PC-9 (cell line): ENCODE measurements around the gene LY6G5B. TPM values are rescaled to one million over a fixed set of nuclear protein-coding genes. Genes with fewer than 3 reads are reported as not detected.
A peak's percentile ranks its signal among the peaks of the same experiment; 100 is the strongest.

ENCODE experiments used
- BruUV-seq: library from RNA; stranded (reverse); fragments of 400-500 nt; replicated peaks from 2 replicates; lab custom pipeline; 2021; lab: Mats Ljungman, UMichigan
- CTCF ChIA-PET: fragments of 300-600 bp; sonication (Branson Sonifier 250); formaldehyde crosslinking; loops from one replicate; lab custom pipeline; 2022; ENCODE audit warnings: antibody characterized with exemption; lab: Charles Lee
- POLR2A ChIA-PET: fragments of 300-600 bp; sonication (Branson Sonifier 250); formaldehyde crosslinking; loops from one replicate; lab custom pipeline; 2022; ENCODE audit warnings: antibody characterized with exemption; ENCODE audit not compliant: unreplicated experiment; lab: Charles Lee
- DNase-seq, 2 experiments: peaks; one replicate each; pipeline versions ENCODE4 v3.0.0 to v3.0.0-alpha.2; 2015 to 2022; ENCODE audit warnings: mixed read lengths in 1 of 2
- H2AFZ ChIP-seq: fragments of 200-600 bp; sonication (generic); 2 replicates; pipeline ENCODE4 v1.8.1; 2017; ENCODE audit warnings: antibody characterized with exemption
- H3F3A ChIP-seq: fragments of 200-600 bp; sonication (generic); 2 replicates; pipeline ENCODE4 v1.8.1; 2017; ENCODE audit warnings: antibody characterized with exemption, mild to moderate bottlenecking, low read depth; ENCODE audit not compliant: insufficient read depth
- H3K27ac ChIP-seq: fragments of 200-600 bp; sonication (generic); 2 replicates; pipeline ENCODE4 v1.6.1; 2016; ENCODE audit warnings: mixed run types
- H3K27me3 ChIP-seq: fragments of 200-600 bp; sonication (generic); 2 replicates; pipeline ENCODE4 v1.6.1; 2016; ENCODE audit warnings: low read depth, mixed run types; ENCODE audit not compliant: insufficient read depth
- H3K36me3 ChIP-seq: fragments of 200-600 bp; sonication (generic); 2 replicates; pipeline ENCODE4 v1.6.1; 2016; ENCODE audit warnings: low read depth, mixed run types
- H3K4me1 ChIP-seq: fragments of 200-600 bp; sonication (generic); replicated peaks from 2 replicates; pipeline ENCODE4 v1.6.1; 2016; ENCODE audit warnings: mixed run types; ENCODE audit not compliant: insufficient read depth
- H3K4me2 ChIP-seq: fragments of 200-600 bp; sonication (generic); 2 replicates; pipeline ENCODE4 v1.6.1; 2017; ENCODE audit warnings: mixed run types
- H3K4me3 ChIP-seq: fragments of 200-600 bp; sonication (generic); 2 replicates; pipeline ENCODE4 v1.6.1; 2016; ENCODE audit warnings: mixed run types
- H3K79me2 ChIP-seq: fragments of 200-600 bp; sonication (generic); 2 replicates; pipeline ENCODE4 v1.6.1; 2017; ENCODE audit warnings: low read depth, mixed run types
- H3K9me2 ChIP-seq: fragments of 200-600 bp; sonication (generic); 2 replicates; pipeline ENCODE4 v1.8.1; 2017; ENCODE audit warnings: mild to moderate bottlenecking; ENCODE audit not compliant: insufficient read depth
- H3K9me3 ChIP-seq: fragments of 200-600 bp; sonication (generic); 2 replicates; pipeline ENCODE4 v1.8.1; 2016; ENCODE audit warnings: low read depth; ENCODE audit not compliant: insufficient read depth
- H4K20me1 ChIP-seq: fragments of 200-600 bp; sonication (generic); 2 replicates; pipeline ENCODE4 v1.8.1; 2017; ENCODE audit not compliant: insufficient read depth
- EZH2 ChIP-seq: fragments of 200-600 bp; sonication (generic); IDR thresholded peaks from 2 replicates; pipeline ENCODE4 v1.8.0; 2017; ENCODE audit warnings: antibody characterized with exemption, low read depth
- intact Hi-C: fragments of 100-400 bp; cut with micrococcal nuclease; formaldehyde crosslinking; loops from one replicate; pipeline ENCODE4 v1.10.0; 2022; ENCODE audit not compliant: unreplicated experiment
- total RNA-seq: library from RNA; stranded (reverse); gene quantifications from 2 replicates; pipeline ENCODE4 v1.2.3, GENCODE V29; 2021
- TF ChIP-seq, protein P1 (sequence below): fragments of 200-600 bp; sonication (generic); conservative IDR thresholded peaks from 2 replicates; pipeline ENCODE4 v1.6.1; 2017; ENCODE audit warnings: mixed run types, antibody characterized with exemption, mild to moderate bottlenecking, moderate library complexity

The LY6G5B gene
- total RNA-seq, 1 experiment from 2014 or later: 24.0 TPM

DNA sequence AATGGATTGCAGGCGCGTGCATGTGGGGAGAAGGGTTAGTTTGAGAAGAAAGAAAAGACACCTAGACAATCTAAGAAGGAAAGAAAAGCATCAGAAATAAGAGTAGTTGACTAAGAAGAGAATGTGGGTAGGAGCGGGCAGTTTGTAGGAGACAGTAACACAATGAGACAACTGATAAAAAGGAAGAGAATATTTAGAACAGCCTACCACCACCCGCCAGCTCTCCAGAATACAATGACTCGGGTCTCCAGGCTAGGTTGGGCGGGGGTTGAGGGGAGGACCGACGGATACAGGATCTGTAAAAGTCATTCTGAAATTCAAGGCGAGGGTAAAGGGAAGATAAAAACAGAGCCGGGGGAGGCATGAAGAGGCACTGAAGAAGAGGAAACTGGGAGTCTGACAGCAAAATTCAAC, 32.6 kb downstream of the LY6G5B start:
- no peaks in the 10 kb centered on the region for H3F3A ChIP-seq
- no peaks in the 10 kb centered on the region for H3K9me3 ChIP-seq
- ChIA-PET POLR2A (interaction anchor here (0.5 to 0.7 kb wide), 4 partner anchors 36 to 488 kb away, joined by 4 to 7 read pairs (median 4); partner anchors contain the start of genes HSPA1B and PBX2), CTCF (no interaction called here)
- H3K4me2 ChIP-seq: peak overlapping the region; percentile 97
- peaks cover 25% of the 10 kb centered on the region for H3K79me2 ChIP-seq
- peak overlapping the region; percentile 83 for H3K4me3 ChIP-seq
- intact Hi-C loops: loop anchor here (2.0 kb wide), 2 partner anchors 36 to 50 kb away; partner anchors contain the start of gene BAG6
- no TSS peak for BruUV-seq
- TF ChIP-seq, protein P1, sequence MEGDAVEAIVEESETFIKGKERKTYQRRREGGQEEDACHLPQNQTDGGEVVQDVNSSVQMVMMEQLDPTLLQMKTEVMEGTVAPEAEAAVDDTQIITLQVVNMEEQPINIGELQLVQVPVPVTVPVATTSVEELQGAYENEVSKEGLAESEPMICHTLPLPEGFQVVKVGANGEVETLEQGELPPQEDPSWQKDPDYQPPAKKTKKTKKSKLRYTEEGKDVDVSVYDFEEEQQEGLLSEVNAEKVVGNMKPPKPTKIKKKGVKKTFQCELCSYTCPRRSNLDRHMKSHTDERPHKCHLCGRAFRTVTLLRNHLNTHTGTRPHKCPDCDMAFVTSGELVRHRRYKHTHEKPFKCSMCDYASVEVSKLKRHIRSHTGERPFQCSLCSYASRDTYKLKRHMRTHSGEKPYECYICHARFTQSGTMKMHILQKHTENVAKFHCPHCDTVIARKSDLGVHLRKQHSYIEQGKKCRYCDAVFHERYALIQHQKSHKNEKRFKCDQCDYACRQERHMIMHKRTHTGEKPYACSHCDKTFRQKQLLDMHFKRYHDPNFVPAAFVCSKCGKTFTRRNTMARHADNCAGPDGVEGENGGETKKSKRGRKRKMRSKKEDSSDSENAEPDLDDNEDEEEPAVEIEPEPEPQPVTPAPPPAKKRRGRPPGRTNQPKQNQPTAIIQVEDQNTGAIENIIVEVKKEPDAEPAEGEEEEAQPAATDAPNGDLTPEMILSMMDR: no peak
- no peak for TF ChIP-seq EZH2
- H3K36me3 ChIP-seq: 0 out of 2 replicates have a peak, but pooled peaks cover 3% of the 10 kb centered on the region
- H2AFZ ChIP-seq: peak overlapping the region; percentile 88
- no peaks in the 10 kb centered on the region for H3K9me2 ChIP-seq
- H4K20me1 ChIP-seq: no peaks in the 10 kb centered on the region; the same call in 1 of the 2 replicates
- no peak for DNase-seq
- peaks cover 14% of the 10 kb centered on the region for H3K4me1 ChIP-seq
- H3K27ac ChIP-seq: peak overlapping the region; percentile 77
- H3K27me3 ChIP-seq: no peaks in the 10 kb centered on the region

DNA sequence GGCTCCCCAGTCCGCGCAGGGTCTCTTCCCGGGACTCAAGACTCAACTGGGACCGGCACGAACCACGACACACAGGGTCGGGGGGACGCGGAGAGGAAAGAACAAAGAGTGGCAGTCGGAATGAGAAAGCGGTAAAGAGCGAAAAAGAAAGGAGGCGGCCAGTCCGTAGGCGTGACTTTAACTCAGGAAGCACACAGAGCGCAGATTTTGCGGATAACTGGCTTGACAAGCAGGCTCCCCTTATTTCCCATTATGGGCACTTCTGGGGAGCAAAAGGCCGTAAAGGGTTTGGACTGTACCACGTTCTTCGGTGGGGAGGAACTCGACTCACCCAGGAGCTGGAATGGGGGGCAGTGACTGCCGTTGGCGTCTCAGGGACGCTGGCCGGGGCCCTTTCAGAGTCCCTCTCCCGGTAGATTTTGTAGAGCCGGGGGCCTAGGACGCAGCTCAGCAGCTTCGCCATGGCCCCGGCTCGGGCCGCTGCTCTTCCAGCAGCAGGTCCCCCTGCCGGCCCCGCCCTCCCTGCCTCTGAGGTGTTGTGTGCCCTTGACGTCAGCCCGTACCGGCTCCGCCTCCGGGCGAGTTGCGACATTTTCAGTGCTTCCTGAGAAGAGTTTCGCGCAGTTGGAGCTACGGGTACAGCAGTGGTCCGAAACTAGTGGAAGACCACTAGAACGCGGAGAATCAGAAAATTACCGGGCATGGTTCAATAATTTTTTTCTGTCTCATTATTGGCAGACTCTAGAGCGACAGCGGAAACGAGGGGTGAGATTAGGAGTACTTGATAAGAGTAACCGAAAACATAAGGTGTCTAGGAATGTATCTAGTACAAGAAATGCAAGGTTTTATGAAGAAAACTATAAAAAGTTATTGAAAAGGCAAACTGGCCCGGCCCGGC, 33.3 kb downstream of the LY6G5B start, which contains the start of gene ABHD16A:
Gene ABHD16A (minus strand): TSS at position 506 of the 898 bp plus-strand sequence. CDS start 43 bp downstream, at position 463.
- Histone ChIP-seq H3K4me1 (peaks cover 14% of the 10 kb centered on the region), H3K4me3 (peak within 1 kb of the TSS; percentile 83), H3K4me2 (peak within 1 kb of the TSS; percentile 97), H3K79me2 (peaks cover 25% of the 10 kb centered on the region), H4K20me1 (no peaks in the 10 kb centered on the region), H3K9me2 (no peaks in the 10 kb centered on the region), H2AFZ (peak within 1 kb of the TSS; percentile 88), H3F3A (no peaks in the 10 kb centered on the region), H3K27ac (peak within 1 kb of the TSS; percentile 77), H3K27me3 (no peaks in the 10 kb centered on the region), H3K36me3 (0 out of 2 replicates have a peak, but pooled peaks cover 3% of the 10 kb centered on the region), H3K9me3 (no peaks in the 10 kb centered on the region)
- DNase-seq: peak; percentile 93 to 96
- POLR2A ChIA-PET: interaction anchor here (0.5 to 0.7 kb wide), 4 partner anchors 17 to 487 kb away, joined by 3 to 15 read pairs (median 4); partner anchors contain the start of gene PBX2
- TF ChIP-seq EZH2: no peak
- TF ChIP-seq, protein P1: no peak
- intact Hi-C loops: loop anchor here (2.0 kb wide), 2 partner anchors 36 to 50 kb away; partner anchors contain the start of gene BAG6
- TSS peak; percentile 49 for BruUV-seq
- CTCF ChIA-PET: no interaction called here

DNA sequence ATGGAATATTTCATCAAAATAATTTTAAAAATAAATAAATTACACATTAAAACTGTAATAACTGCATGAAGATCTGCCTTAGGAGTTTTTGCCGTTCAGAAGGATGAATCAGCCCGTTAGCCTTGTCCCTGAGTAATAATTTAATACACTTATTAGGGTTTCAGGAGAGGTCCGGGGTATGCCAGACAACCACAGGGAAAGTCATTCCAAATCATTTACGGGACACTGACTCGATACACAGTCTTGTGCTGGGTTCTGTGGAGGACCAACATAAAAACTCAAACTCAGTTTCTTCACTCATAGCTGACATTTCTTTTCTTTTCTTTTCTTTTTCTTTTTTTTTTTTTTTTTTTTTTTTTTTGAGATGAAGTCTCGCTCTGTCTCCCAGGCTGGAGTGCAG, 36.2 kb downstream of the LY6G5B start:
- ChIA-PET CTCF (interaction anchor here (0.6 kb wide), 1 partner anchor 35 kb away, joined by 7 read pairs; no protein-coding TSS in a partner anchor), POLR2A (interaction anchor here (0.6 kb wide), 1 partner anchor 10 kb away, joined by 33 read pairs; no protein-coding TSS in a partner anchor)
- TF ChIP-seq, protein P1: no peak
- no peak for TF ChIP-seq EZH2

More for the DNA sequence above, 36.2 kb downstream of the LY6G5B start:
- Histone ChIP-seq H3K27me3 (no peaks in the 10 kb centered on the region), H3K79me2 (peaks cover 18% of the 10 kb centered on the region), H4K20me1 (no peaks in the 10 kb centered on the region), H3K4me3 (no peak overlapping the region), H3K27ac (no peak overlapping the region), H3K4me1 (peaks cover 14% of the 10 kb centered on the region), H3F3A (no peaks in the 10 kb centered on the region), H3K4me2 (no peak overlapping the region), H3K36me3 (no peaks in the 10 kb centered on the region), H3K9me3 (no peaks in the 10 kb centered on the region), H3K9me2 (no peaks in the 10 kb centered on the region), H2AFZ (no peak overlapping the region)
- no TSS peak for BruUV-seq
- intact Hi-C loops: no loop called here
- DNase-seq: no peak
